ENCODE data around the gene IBA57. TPM values are rescaled to one million over a fixed set of nuclear protein-coding genes. Genes with fewer than 3 reads are reported as not detected.
"Not testable (repeated sequence)": the region's sequence is repeated elsewhere in the genome, so short reads cannot be mapped to it uniquely, and the experiment has no call there.

IBA57 gene
- total and polyA plus RNA-seq, 5 donors from 2014 or later = 2.0 to 17.0 (median 5.1) TPM

- Mint-ChIP-seq H3K9me3 (no peaks in the 10 kb centered on the region), H3K4me1 (peaks cover 0 to 13% (median 4%) of the 10 kb centered on the region in 4 donors), H3K27ac (no peak overlapping the region), H3K27me3 (no peaks in the 10 kb centered on the region), H3K4me3 (peak overlapping the region in 1 of 4 donors; percentile 43), H3K36me3 (peaks cover 7% of the 10 kb centered on the region)
- H3K27ac ChIP-seq (ENCODE audit: insufficient read depth, low read length, poor library complexity, severe bottlenecking) = no peak overlapping the region
- no peak for ATAC-seq (ENCODE audit: low read depth in 2 of 2)
- peaks cover 20% of the 10 kb centered on the region for H3K4me1 ChIP-seq (ENCODE audit: control insufficient read depth, insufficient read depth, low read length, poor library complexity, severe bottlenecking)
- H3K27me3 ChIP-seq (ENCODE audit: control insufficient read depth, insufficient read depth, low read length) = no peaks in the 10 kb centered on the region
- no peak overlapping the region for H3K4me3 ChIP-seq (ENCODE audit: low read depth, low read length)
- H3K36me3 ChIP-seq (ENCODE audit: control insufficient read depth, insufficient read depth, low read length) = peaks cover 3% of the 10 kb centered on the region
- no peak for DNase-seq
- no peaks in the 10 kb centered on the region for H3K9me3 ChIP-seq (ENCODE audit: control insufficient read depth in 2 of 2, low read length in 2 of 2)
Measured at GRCh38 chr1:228216371-228217320, 51.0 kb downstream of the IBA57 start.

GRCh38 chr1:228217551-228218344 lies 52.1 kb downstream of the IBA57 start:
- Mint-ChIP-seq H3K4me3 (no peak overlapping the region), H3K36me3 (peaks cover 14% of the 10 kb centered on the region), H3K4me1 (peaks cover 0 to 13% (median 4%) of the 10 kb centered on the region in 4 donors)

GRCh38 chr1:228218513-228219244 lies 53.1 kb downstream of the IBA57 start:
- peaks cover 8% of the 10 kb centered on the region for H3K4me1 ChIP-seq (ENCODE audit: control insufficient read depth, insufficient read depth, low read length, poor library complexity, severe bottlenecking)
- H3K27ac Mint-ChIP-seq = no peak overlapping the region
- H3K27ac ChIP-seq (ENCODE audit: insufficient read depth, low read length, poor library complexity, severe bottlenecking) = no peak overlapping the region
- H3K36me3 ChIP-seq (ENCODE audit: control insufficient read depth, insufficient read depth, low read length) = peaks cover 3% of the 10 kb centered on the region
- ATAC-seq (ENCODE audit: low read depth in 2 of 2) (no peak), DNase-seq (no peak)
- H3K27me3 ChIP-seq (ENCODE audit: control insufficient read depth, insufficient read depth, low read length) = no peaks in the 10 kb centered on the region
- no peaks in the 10 kb centered on the region for H3K9me3 Mint-ChIP-seq
- H3K9me3 ChIP-seq (ENCODE audit: control insufficient read depth in 2 of 2, low read length in 2 of 2) = no peaks in the 10 kb centered on the region
- no peaks in the 10 kb centered on the region for H3K27me3 Mint-ChIP-seq
- no peak overlapping the region for H3K4me3 ChIP-seq (ENCODE audit: low read depth, low read length)
- H3K36me3 Mint-ChIP-seq = peaks cover 24% of the 10 kb centered on the region
- no peak overlapping the region for H3K4me3 Mint-ChIP-seq
- peaks cover 0 to 11% (median under 1%) of the 10 kb centered on the region in 4 donors for H3K4me1 Mint-ChIP-seq

More at GRCh38 chr1:228217551-228218344, 52.1 kb downstream of the IBA57 start:
- H3K9me3 ChIP-seq (ENCODE audit: control insufficient read depth in 2 of 2, low read length in 2 of 2) = no peaks in the 10 kb centered on the region
- H3K4me1 ChIP-seq (ENCODE audit: control insufficient read depth, insufficient read depth, low read length, poor library complexity, severe bottlenecking) = peaks cover 15% of the 10 kb centered on the region
- Mint-ChIP-seq H3K27ac (no peak overlapping the region), H3K27me3 (no peaks in the 10 kb centered on the region), H3K9me3 (no peaks in the 10 kb centered on the region)
- ATAC-seq (ENCODE audit: low read depth in 2 of 2) (no peak), DNase-seq (no peak)
- H3K36me3 ChIP-seq (ENCODE audit: control insufficient read depth, insufficient read depth, low read length) = peaks cover 3% of the 10 kb centered on the region
- H3K27ac ChIP-seq (ENCODE audit: insufficient read depth, low read length, poor library complexity, severe bottlenecking) = no peak overlapping the region
- no peaks in the 10 kb centered on the region for H3K27me3 ChIP-seq (ENCODE audit: control insufficient read depth, insufficient read depth, low read length)
- H3K4me3 ChIP-seq (ENCODE audit: low read depth, low read length) = no peak overlapping the region

GRCh38 chr1:228219245-228219961 lies 53.8 kb downstream of the IBA57 start:
- Histone ChIP-seq H3K27me3 (ENCODE audit: control insufficient read depth, insufficient read depth, low read length) (no peaks in the 10 kb centered on the region), H3K4me1 (ENCODE audit: control insufficient read depth, insufficient read depth, low read length, poor library complexity, severe bottlenecking) (peaks cover under 1% of the 10 kb centered on the region), H3K36me3 (ENCODE audit: control insufficient read depth, insufficient read depth, low read length) (peaks cover 6% of the 10 kb centered on the region), H3K4me3 (ENCODE audit: low read depth, low read length) (no peak overlapping the region), H3K9me3 (ENCODE audit: control insufficient read depth in 2 of 2, low read length in 2 of 2) (no peaks in the 10 kb centered on the region), H3K27ac (ENCODE audit: insufficient read depth, low read length, poor library complexity, severe bottlenecking) (no peak overlapping the region)
- DNase-seq (no peak), ATAC-seq (ENCODE audit: low read depth in 2 of 2) (no peak)
- peaks cover 31% of the 10 kb centered on the region for H3K36me3 Mint-ChIP-seq
- no peaks in the 10 kb centered on the region for H3K27me3 Mint-ChIP-seq
- H3K27ac Mint-ChIP-seq = no peak overlapping the region
- no peaks in the 10 kb centered on the region for H3K9me3 Mint-ChIP-seq
- H3K4me1 Mint-ChIP-seq = peaks cover 0 to 11% (median under 1%) of the 10 kb centered on the region in 4 donors
- no peak overlapping the region for H3K4me3 Mint-ChIP-seq

- no peak overlapping the region for H3K4me3 ChIP-seq (ENCODE audit: low read depth, low read length)
- peaks cover 0 to 4% (median 0%) of the 10 kb centered on the region in 7 donors for H3K9me3 Mint-ChIP-seq
- peaks cover 39% of the 10 kb centered on the region for H3K36me3 Mint-ChIP-seq
- DNase-seq (no peak), ATAC-seq (ENCODE audit: low read depth in 2 of 2) (peak in 1 of 2 donors; percentile 17)
- no peak overlapping the region for H3K27ac ChIP-seq (ENCODE audit: insufficient read depth, low read length, poor library complexity, severe bottlenecking)
- peaks cover 0 to 11% (median under 1%) of the 10 kb centered on the region in 4 donors for H3K4me1 Mint-ChIP-seq
- peaks cover 13% of the 10 kb centered on the region for H3K36me3 ChIP-seq (ENCODE audit: control insufficient read depth, insufficient read depth, low read length)
- no peaks in the 10 kb centered on the region for H3K27me3 ChIP-seq (ENCODE audit: control insufficient read depth, insufficient read depth, low read length)
- H3K9me3 ChIP-seq (ENCODE audit: control insufficient read depth in 2 of 2, low read length in 2 of 2) = no peaks in the 10 kb centered on the region
- no peak overlapping the region for H3K27ac Mint-ChIP-seq
- H3K4me1 ChIP-seq (ENCODE audit: control insufficient read depth, insufficient read depth, low read length, poor library complexity, severe bottlenecking) = no peaks in the 10 kb centered on the region
- H3K27me3 Mint-ChIP-seq = no peaks in the 10 kb centered on the region
- H3K4me3 Mint-ChIP-seq = no peak overlapping the region
Measured at GRCh38 chr1:228219962-228220780, 54.6 kb downstream of the IBA57 start.

- not testable (repeated sequence) for H3K27ac ChIP-seq (ENCODE audit: insufficient read depth, low read length, poor library complexity, severe bottlenecking); H3K9me3 Mint-ChIP-seq; H3K4me3 Mint-ChIP-seq; H3K4me3 ChIP-seq (ENCODE audit: low read depth, low read length); ATAC-seq (ENCODE audit: low read depth in 2 of 2); H3K27me3 Mint-ChIP-seq; H3K4me1 ChIP-seq (ENCODE audit: control insufficient read depth, insufficient read depth, low read length, poor library complexity, severe bottlenecking); H3K4me1 Mint-ChIP-seq; DNase-seq; H3K27me3 ChIP-seq (ENCODE audit: control insufficient read depth, insufficient read depth, low read length); H3K9me3 ChIP-seq (ENCODE audit: control insufficient read depth in 2 of 2, low read length in 2 of 2); H3K27ac Mint-ChIP-seq
- H3K36me3 ChIP-seq (ENCODE audit: control insufficient read depth, insufficient read depth, low read length) = peaks cover 19% of the 10 kb centered on the region
- H3K36me3 Mint-ChIP-seq = peaks cover 47% of the 10 kb centered on the region
Measured at GRCh38 chr1:228221097-228221496, 55.5 kb downstream of the IBA57 start.

Data from CD4-positive, CD25-positive, alpha-beta regulatory T cell (primary cell).